Mesodermal cell (in vitro differentiated cells): Measurements from ENCODE around the gene KLHDC9.

Source experiments
- H3K27ac ChIP-seq: 2 replicates; pipeline ENCODE4 v1.7.0; 2013; ENCODE audit warnings: mild to moderate bottlenecking, low read depth, low read length, moderate library complexity; ENCODE audit not compliant: severe bottlenecking
- H3K36me3 ChIP-seq: 2 replicates; pipeline ENCODE4 v1.7.1; 2013; ENCODE audit warnings: mild to moderate bottlenecking, low read length, moderate library complexity; ENCODE audit not compliant: control insufficient read depth, insufficient read depth
- H3K4me1 ChIP-seq: one replicate; pipeline ENCODE4 v1.7.1; 2013; ENCODE audit warnings: mild to moderate bottlenecking, low read length; ENCODE audit not compliant: insufficient read depth, control insufficient read depth, poor library complexity, severe bottlenecking
- H3K4me3 ChIP-seq: 2 replicates; pipeline ENCODE4 v1.7.0; 2013; ENCODE audit warnings: low read length, control low read depth, mild to moderate bottlenecking; ENCODE audit not compliant: insufficient read depth, poor library complexity, severe bottlenecking; ENCODE audit errors: extremely low read depth
- H3K9me3 ChIP-seq: 2 replicates; pipeline ENCODE4 v1.7.1; 2013; ENCODE audit warnings: mild to moderate bottlenecking, low read length, moderate library complexity; ENCODE audit not compliant: control insufficient read depth
- WGBS, 2 experiments: methylation state at CpG; one replicate each; pipeline ENCODE4 v1.1.5; 2013; ENCODE audit warnings: missing lambda C conversion rate in 2 of 2; ENCODE audit not compliant: insufficient coverage in 2 of 2; 5-methylcytosine and 5-hydroxymethylcytosine counted together

Gene KLHDC9

GRCh38 chr1:161066694-161067093, 31.5 kb upstream of the KLHDC9 start:
- no peak overlapping the region for H3K27ac ChIP-seq
- no peaks in the 10 kb centered on the region for H3K4me1 ChIP-seq
- no peak overlapping the region for H3K4me3 ChIP-seq
- WGBS, 2 experiments: 85 to 100% methylated on average over 1 to 3 of the region's 3 CpGs
- H3K36me3 ChIP-seq: no peaks in the 10 kb centered on the region
- no peaks in the 10 kb centered on the region for H3K9me3 ChIP-seq

- H3K4me1 ChIP-seq: no peaks in the 10 kb centered on the region
- no peak overlapping the region for H3K4me3 ChIP-seq
- no peak overlapping the region for H3K27ac ChIP-seq
- H3K36me3 ChIP-seq: no peaks in the 10 kb centered on the region
- 92 to 98% methylated on average over 5 to 6 of the region's 10 CpGs for WGBS, 2 experiments
- H3K9me3 ChIP-seq: no peaks in the 10 kb centered on the region
Observed at GRCh38 chr1:161068306-161069234, 29.6 kb upstream of the KLHDC9 start.

- WGBS, 2 experiments: 93 to 100% methylated on average over 8 of the region's 9 CpGs
- H3K9me3 ChIP-seq: no peaks in the 10 kb centered on the region
- H3K4me3 ChIP-seq: no peak overlapping the region
- no peaks in the 10 kb centered on the region for H3K36me3 ChIP-seq
- no peaks in the 10 kb centered on the region for H3K4me1 ChIP-seq
- H3K27ac ChIP-seq: no peak overlapping the region
Observed at GRCh38 chr1:161069241-161069640, 28.9 kb upstream of the KLHDC9 start.

- 94 to 100% methylated on average over 7 of the region's 9 CpGs for WGBS, 2 experiments
- Histone ChIP-seq H3K36me3 (no peaks in the 10 kb centered on the region), H3K4me3 (no peak within 1 kb of the TSS), H3K9me3 (no peaks in the 10 kb centered on the region), H3K4me1 (no peaks in the 10 kb centered on the region), H3K27ac (no peak within 1 kb of the TSS)
Observed at GRCh38 chr1:161069731-161070270, 28.4 kb upstream of the KLHDC9 start, which contains the start of gene ARHGAP30. Gene ARHGAP30 (minus strand): TSS chr1:161069891. CDS start chr1:161069624, 267 bp downstream.

DNA sequence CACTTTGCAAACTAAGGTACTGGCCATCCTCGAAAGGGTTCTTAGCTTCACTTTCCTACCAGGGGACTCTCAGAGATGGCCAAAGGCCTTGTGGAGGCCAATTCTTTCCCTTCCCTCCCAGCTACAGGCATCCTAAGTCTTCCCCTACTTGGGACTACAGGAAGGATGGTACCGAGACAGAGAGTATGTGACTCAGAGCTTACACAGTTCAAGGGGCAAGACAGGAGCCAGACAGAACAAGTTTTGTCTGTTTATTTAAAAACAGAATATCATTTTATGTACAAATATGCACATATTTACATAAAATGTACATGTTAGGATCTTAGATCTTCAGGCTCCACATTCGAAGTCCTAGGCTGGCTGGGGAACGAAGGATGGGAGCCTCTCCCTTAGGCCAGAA, 27.4 kb upstream of the KLHDC9 start:
- 100% methylated on average over 2 of the region's 4 CpGs; no CpG with 5 or more reads in 1 of the 2 experiments for WGBS, 2 experiments
- no peaks in the 10 kb centered on the region for H3K9me3 ChIP-seq
- H3K27ac ChIP-seq: no peak overlapping the region
- H3K4me1 ChIP-seq: no peaks in the 10 kb centered on the region
- no peaks in the 10 kb centered on the region for H3K36me3 ChIP-seq
- H3K4me3 ChIP-seq: no peak overlapping the region

DNA sequence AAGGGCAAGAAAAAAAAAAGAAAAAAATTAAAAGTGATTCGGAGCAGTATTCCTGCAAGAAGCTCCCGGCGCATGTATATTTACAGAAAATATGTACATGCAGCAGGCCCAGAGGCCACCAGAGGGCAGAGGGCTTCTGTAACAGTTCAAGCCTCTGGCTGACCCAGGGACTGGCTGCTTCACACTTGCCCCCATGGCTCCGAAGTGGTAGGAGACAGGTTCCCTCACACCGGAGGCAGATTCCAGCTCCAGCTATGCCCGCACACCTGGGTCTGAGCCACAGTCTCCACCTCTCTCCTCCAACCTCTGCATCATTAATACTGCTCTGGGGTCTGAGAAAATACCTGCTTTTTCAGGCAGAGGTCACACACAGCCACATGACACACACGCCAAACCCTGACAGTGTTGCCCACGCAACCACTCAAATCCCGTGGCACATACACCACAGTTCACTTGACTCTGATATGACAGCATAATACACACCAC, 26.2 kb upstream of the KLHDC9 start:
- no peak overlapping the region for H3K4me3 ChIP-seq
- H3K27ac ChIP-seq: no peak overlapping the region
- H3K4me1 ChIP-seq: no peaks in the 10 kb centered on the region
- H3K9me3 ChIP-seq: no peaks in the 10 kb centered on the region
- 75% methylated on average over 9 of the region's 9 CpGs; no CpG with 5 or more reads in 1 of the 2 experiments for WGBS, 2 experiments
- H3K36me3 ChIP-seq: no peaks in the 10 kb centered on the region

DNA sequence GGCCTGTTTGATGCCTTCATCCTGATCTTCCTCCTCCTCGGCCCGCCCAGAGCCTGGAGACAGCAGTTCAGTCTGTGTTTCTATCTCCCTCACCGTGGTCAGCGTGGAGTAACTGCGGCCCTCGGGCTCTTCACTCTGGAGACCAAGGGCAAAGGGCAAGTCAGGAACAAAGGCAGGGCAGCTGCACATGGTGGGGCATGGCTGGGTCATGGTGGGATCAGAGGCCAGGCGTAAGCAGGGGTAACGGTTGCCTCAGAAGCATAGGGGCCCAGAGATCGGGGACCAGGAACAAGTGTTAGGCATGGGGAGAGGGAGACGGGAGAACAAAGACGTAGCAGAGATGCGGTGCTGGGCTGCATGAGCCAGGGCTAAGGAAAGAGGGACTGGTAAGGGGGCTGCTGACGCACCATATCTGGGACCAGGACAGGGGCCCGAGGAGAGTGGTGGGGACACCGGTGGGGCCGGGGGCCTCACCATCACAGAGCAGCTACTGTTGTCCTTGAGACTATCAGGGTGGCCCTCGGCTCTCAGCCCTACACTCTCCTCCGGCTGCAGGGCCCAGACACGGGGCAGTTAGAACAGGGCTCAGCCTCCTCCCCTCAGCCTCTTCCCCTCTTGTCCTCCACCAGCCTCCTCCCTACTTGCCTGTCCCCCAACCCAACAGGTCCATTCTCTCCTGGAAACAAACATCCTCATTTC, 25.3 kb upstream of the KLHDC9 start:
- Histone ChIP-seq H3K9me3 (no peaks in the 10 kb centered on the region), H3K36me3 (no peaks in the 10 kb centered on the region), H3K4me1 (no peaks in the 10 kb centered on the region), H3K27ac (no peak overlapping the region), H3K4me3 (no peak overlapping the region)
- WGBS, 2 experiments: 94 to 96% methylated on average over 18 to 19 of the region's 19 CpGs

DNA sequence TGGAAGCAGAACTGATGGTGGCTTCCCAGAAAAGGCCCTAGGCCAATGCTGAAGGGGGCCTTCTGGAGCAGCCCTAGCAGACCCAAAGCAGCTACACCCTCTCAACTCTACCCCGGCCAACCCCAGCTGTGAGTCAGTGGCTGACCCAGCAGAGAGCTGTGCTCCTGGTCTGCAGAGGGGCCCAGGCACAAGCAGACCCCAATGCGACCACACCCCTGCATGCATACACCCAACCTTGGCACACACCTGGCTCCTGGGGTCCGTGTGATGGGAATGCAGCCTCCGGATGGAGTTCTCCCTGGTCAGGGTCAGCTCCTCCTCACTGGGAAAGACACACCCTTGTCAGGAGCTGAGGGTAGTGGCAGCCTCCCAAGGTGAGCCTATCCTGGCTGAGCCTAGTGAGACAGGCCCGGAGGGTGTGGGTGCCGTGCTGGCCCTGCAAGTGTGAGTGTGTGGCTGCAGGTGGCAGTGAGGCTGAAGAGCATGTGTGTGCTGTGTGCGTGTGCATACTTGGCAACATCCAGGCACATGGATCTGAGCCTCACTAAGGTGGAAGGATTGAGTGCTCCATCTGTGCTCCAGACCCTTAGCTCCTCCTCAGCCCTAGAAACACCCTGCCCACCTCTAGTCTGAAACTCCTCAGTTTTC, 24.6 kb upstream of the KLHDC9 start:
- Histone ChIP-seq H3K4me1 (no peaks in the 10 kb centered on the region), H3K4me3 (no peak overlapping the region), H3K27ac (no peak overlapping the region), H3K36me3 (no peaks in the 10 kb centered on the region), H3K9me3 (no peaks in the 10 kb centered on the region)
- 70 to 92% methylated on average over 5 of the region's 7 CpGs for whole genome bisulfite sequencing, 2 experiments

- Histone ChIP-seq H3K9me3 (no peaks in the 10 kb centered on the region), H3K4me3 (no peak overlapping the region), H3K27ac (no peak overlapping the region), H3K36me3 (no peaks in the 10 kb centered on the region), H3K4me1 (no peaks in the 10 kb centered on the region)
- 92 to 93% methylated on average over 7 to 8 of the region's 12 CpGs for WGBS, 2 experiments
Observed at GRCh38 chr1:161074676-161075368, 23.3 kb upstream of the KLHDC9 start.

DNA sequence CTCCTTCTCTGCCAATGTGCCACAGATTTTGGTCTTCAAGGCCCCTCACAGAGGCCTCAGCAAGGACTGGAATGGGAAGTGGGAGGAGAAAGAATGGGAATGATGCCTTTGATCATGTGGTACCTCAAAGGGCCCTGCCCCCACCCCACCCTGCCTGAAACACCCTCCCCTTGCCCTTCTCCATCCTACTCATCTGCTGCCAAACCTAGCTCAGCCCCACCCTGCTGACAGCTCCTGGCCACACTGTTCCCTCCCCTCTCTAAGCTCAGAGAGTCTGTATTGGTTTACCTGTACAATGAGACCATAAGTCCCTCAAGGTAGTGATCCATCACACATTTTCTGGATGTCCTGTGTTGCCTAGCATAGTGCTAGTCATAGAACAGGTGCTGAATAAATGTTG, 21.8 kb upstream of the KLHDC9 start:
- Histone ChIP-seq H3K36me3 (no peaks in the 10 kb centered on the region), H3K27ac (no peak overlapping the region), H3K9me3 (no peaks in the 10 kb centered on the region), H3K4me3 (no peak overlapping the region), H3K4me1 (peaks cover 10% of the 10 kb centered on the region)
